GM23338 (cell line): ENCODE measurements around the gene LEFTY1.

Experiments used
- CREB1 ChIP-seq: fragments of 250-450 bp; sonication (Bioruptor Pico); IDR thresholded peaks from 2 replicates; pipeline ENCODE4 v1.5.0; 2020; ENCODE audit warnings: low read depth, mild to moderate bottlenecking, moderate library complexity
- ETS1 ChIP-seq: IDR thresholded peaks from 2 replicates; pipeline ENCODE4 v1.6.1; 2016; ENCODE audit warnings: antibody characterized with exemption
- EZH2 ChIP-seq: fragments of 200-600 bp; sonication (generic); IDR thresholded peaks from one replicate; pipeline ENCODE4 v1.8.0; 2017; ENCODE audit warnings: antibody characterized with exemption, mild to moderate bottlenecking, low read depth; ENCODE audit not compliant: unreplicated experiment
- EZH2phosphoT487 ChIP-seq: fragments of 200-600 bp; sonication (generic); IDR thresholded peaks from one replicate; pipeline ENCODE4 v1.8.1; 2018; ENCODE audit warnings: antibody characterized with exemption; ENCODE audit not compliant: unreplicated experiment
- JUNB ChIP-seq: IDR thresholded peaks from one replicate; pipeline ENCODE4 v1.6.1; 2016; ENCODE audit warnings: antibody characterized with exemption; ENCODE audit not compliant: unreplicated experiment
- NANOG ChIP-seq: IDR thresholded peaks from 2 replicates; pipeline ENCODE4 v1.6.1; 2016; ENCODE audit warnings: antibody characterized with exemption, borderline replicate concordance
- POLR2AphosphoS5 ChIP-seq: IDR thresholded peaks from 2 replicates; pipeline ENCODE4 v1.6.1; 2016; ENCODE audit warnings: antibody characterized with exemption, low read depth
- REST ChIP-seq: IDR thresholded peaks from one replicate; pipeline ENCODE4 v1.6.1; 2018; ENCODE audit warnings: antibody characterized with exemption; ENCODE audit not compliant: unreplicated experiment
- STAT1 ChIP-seq: IDR thresholded peaks from one replicate; pipeline ENCODE4 v1.6.1; 2016; ENCODE audit warnings: antibody characterized with exemption; ENCODE audit not compliant: unreplicated experiment
- ZNF114 ChIP-seq: fragments of 250-450 bp; sonication (Bioruptor Pico); IDR thresholded peaks from 2 replicates; pipeline ENCODE4 v1.5.0; 2020; ENCODE audit warnings: mild to moderate bottlenecking, moderate library complexity
- ZNF331 ChIP-seq: fragments of 250-450 bp; sonication (Bioruptor Pico); IDR thresholded peaks from 2 replicates; pipeline ENCODE4 v1.5.0; 2020; ENCODE audit warnings: low read depth, mild to moderate bottlenecking, moderate library complexity
- TF ChIP-seq, protein P1 (sequence below), 2 experiments: fragments of 200-600 bp in 1 of 2; sonication (generic) in 1 of 2; conservative IDR thresholded peaks; 2 replicates each; pipeline versions ENCODE4 v1.5.1 to v1.6.1; 2016 to 2017; ENCODE audit warnings: antibody characterized with exemption in 2 of 2, low read depth in 2 of 2, mild to moderate bottlenecking in 2 of 2, moderate library complexity in 1 of 2

- TF ChIP-seq, protein P1, sequence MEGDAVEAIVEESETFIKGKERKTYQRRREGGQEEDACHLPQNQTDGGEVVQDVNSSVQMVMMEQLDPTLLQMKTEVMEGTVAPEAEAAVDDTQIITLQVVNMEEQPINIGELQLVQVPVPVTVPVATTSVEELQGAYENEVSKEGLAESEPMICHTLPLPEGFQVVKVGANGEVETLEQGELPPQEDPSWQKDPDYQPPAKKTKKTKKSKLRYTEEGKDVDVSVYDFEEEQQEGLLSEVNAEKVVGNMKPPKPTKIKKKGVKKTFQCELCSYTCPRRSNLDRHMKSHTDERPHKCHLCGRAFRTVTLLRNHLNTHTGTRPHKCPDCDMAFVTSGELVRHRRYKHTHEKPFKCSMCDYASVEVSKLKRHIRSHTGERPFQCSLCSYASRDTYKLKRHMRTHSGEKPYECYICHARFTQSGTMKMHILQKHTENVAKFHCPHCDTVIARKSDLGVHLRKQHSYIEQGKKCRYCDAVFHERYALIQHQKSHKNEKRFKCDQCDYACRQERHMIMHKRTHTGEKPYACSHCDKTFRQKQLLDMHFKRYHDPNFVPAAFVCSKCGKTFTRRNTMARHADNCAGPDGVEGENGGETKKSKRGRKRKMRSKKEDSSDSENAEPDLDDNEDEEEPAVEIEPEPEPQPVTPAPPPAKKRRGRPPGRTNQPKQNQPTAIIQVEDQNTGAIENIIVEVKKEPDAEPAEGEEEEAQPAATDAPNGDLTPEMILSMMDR (conservative IDR thresholded peaks at IDR 0.05; ENCODE audit: low read depth in 2 of 2) = no peak
- no peak for TF ChIP-seq CREB1
- TF ChIP-seq ETS1 = no peak
- no peak for TF ChIP-seq ZNF331 (CRISPR knock-in tag)
- TF ChIP-seq EZH2 = no peak
- TF ChIP-seq EZH2phosphoT487 = no peak
- no peak for TF ChIP-seq REST
- no peak for TF ChIP-seq POLR2AphosphoS5
- no peak for TF ChIP-seq ZNF114 (CRISPR knock-in tag)
- no peak for TF ChIP-seq JUNB
- no peak for TF ChIP-seq NANOG
- TF ChIP-seq STAT1 = no peak
Measured at GRCh38 chr1:225896937-225897549, 8.1 kb upstream of the LEFTY1 start.
